Trophoblast cell (in vitro differentiated cells and primary cell): ENCODE results near the gene MAP3K4.

Experiments
- DNase-seq, 2 donors: peaks; one replicate each; pipeline ENCODE4 v3.0.0-alpha.2; 2016
- H2AFZ ChIP-seq: 2 replicates; pipeline ENCODE4 v1.6.1; 2013; ENCODE audit warnings: low read length, moderate library complexity, mild to moderate bottlenecking; ENCODE audit not compliant: insufficient read depth, poor library complexity
- H2AK5ac ChIP-seq: 2 replicates; pipeline ENCODE4 v1.6.1; 2013; ENCODE audit warnings: mild to moderate bottlenecking, low read length
- H2BK120ac ChIP-seq: 2 replicates; pipeline ENCODE4 v1.6.1; 2013; ENCODE audit warnings: low read length, mild to moderate bottlenecking, moderate library complexity; ENCODE audit not compliant: insufficient read depth, poor library complexity
- H2BK12ac ChIP-seq: 2 replicates; pipeline ENCODE4 v1.6.1; 2013; ENCODE audit warnings: mild to moderate bottlenecking, low read length, moderate library complexity
- H2BK5ac ChIP-seq: 2 replicates; pipeline ENCODE4 v1.6.1; 2013; ENCODE audit warnings: low read length, low read depth, moderate library complexity, mild to moderate bottlenecking; ENCODE audit not compliant: poor library complexity
- H3K14ac ChIP-seq: 2 replicates; pipeline ENCODE4 v1.6.1; 2013; ENCODE audit warnings: mild to moderate bottlenecking, low read length
- H3K18ac ChIP-seq: 2 replicates; pipeline ENCODE4 v1.6.1; 2013; ENCODE audit warnings: mild to moderate bottlenecking, low read length
- H3K23ac ChIP-seq: 2 replicates; pipeline ENCODE4 v1.6.1; 2013; ENCODE audit warnings: low read length
- H3K27ac ChIP-seq: 2 replicates; pipeline ENCODE4 v1.5.1; 2013; ENCODE audit warnings: low read depth, mild to moderate bottlenecking, inconsistent platforms, low read length, moderate library complexity
- H3K27me3 ChIP-seq: 2 replicates; pipeline ENCODE4 v1.6.1; 2013; ENCODE audit warnings: inconsistent platforms, mild to moderate bottlenecking, low read length, moderate library complexity; ENCODE audit not compliant: insufficient read depth
- H3K36me3 ChIP-seq, 2 experiments: 1 replicate in 1 of 2; 2 replicates in 1 of 2; pipeline ENCODE4 v1.6.1; 2013; ENCODE audit warnings: low read length in 2 of 2, mild to moderate bottlenecking in 2 of 2, moderate library complexity in 1 of 2; ENCODE audit not compliant: insufficient read depth in 2 of 2, control insufficient read depth in 1 of 2
- H3K4ac ChIP-seq: 2 replicates; pipeline ENCODE4 v1.6.1; 2013; ENCODE audit warnings: low read depth, mild to moderate bottlenecking, low read length, moderate library complexity
- H3K4me1 ChIP-seq, 2 experiments: 1 replicate in 1 of 2; 2 replicates in 1 of 2; pipeline ENCODE4 v1.6.1; 2013; ENCODE audit warnings: low read length in 2 of 2, mild to moderate bottlenecking in 2 of 2, moderate library complexity in 1 of 2; ENCODE audit not compliant: insufficient read depth in 2 of 2, control insufficient read depth in 1 of 2
- H3K4me2 ChIP-seq: 2 replicates; pipeline ENCODE4 v1.6.1; 2013; ENCODE audit warnings: inconsistent platforms, mild to moderate bottlenecking, low read length, moderate library complexity
- H3K4me3 ChIP-seq: 2 replicates; pipeline ENCODE4 v1.5.1; 2013; ENCODE audit warnings: mild to moderate bottlenecking, low read depth, low read length, inconsistent platforms
- H3K79me1 ChIP-seq: one replicate; pipeline ENCODE4 v1.6.1; 2013; ENCODE audit warnings: low read length
- H3K79me2 ChIP-seq: 2 replicates; pipeline ENCODE4 v1.6.1; 2013; ENCODE audit warnings: low read length, mild to moderate bottlenecking; ENCODE audit not compliant: control insufficient read depth, insufficient read depth, poor library complexity
- H3K9ac ChIP-seq: 2 replicates; pipeline ENCODE4 v1.6.1; 2013; ENCODE audit warnings: mild to moderate bottlenecking, low read length
- H3K9me3 ChIP-seq: 2 replicates; pipeline ENCODE4 v1.6.1; 2013; ENCODE audit warnings: low read depth, mild to moderate bottlenecking, control low read depth, inconsistent platforms, low read length; ENCODE audit not compliant: insufficient read depth
- H4K12ac ChIP-seq: 2 replicates; pipeline ENCODE4 v1.6.1; 2013; ENCODE audit warnings: low read depth, mild to moderate bottlenecking, low read length, moderate library complexity
- H4K8ac ChIP-seq: 2 replicates; pipeline ENCODE4 v1.6.1; 2013; ENCODE audit warnings: low read depth, mild to moderate bottlenecking, low read length, moderate library complexity
- H4K91ac ChIP-seq: one replicate; pipeline ENCODE4 v1.6.1; 2013; ENCODE audit warnings: low read depth, mild to moderate bottlenecking, low read length, moderate library complexity
- WGBS: extraction: QIAGEN DNeasy Blood & Tissue Kit; methylation state at CpG from one replicate; pipeline ENCODE4 v1.1.7; 2013; ENCODE audit warnings: missing lambda C conversion rate; ENCODE audit not compliant: insufficient read length, insufficient coverage; ENCODE audit errors: extremely low coverage; 5-methylcytosine and 5-hydroxymethylcytosine counted together

The MAP3K4 gene

DNA sequence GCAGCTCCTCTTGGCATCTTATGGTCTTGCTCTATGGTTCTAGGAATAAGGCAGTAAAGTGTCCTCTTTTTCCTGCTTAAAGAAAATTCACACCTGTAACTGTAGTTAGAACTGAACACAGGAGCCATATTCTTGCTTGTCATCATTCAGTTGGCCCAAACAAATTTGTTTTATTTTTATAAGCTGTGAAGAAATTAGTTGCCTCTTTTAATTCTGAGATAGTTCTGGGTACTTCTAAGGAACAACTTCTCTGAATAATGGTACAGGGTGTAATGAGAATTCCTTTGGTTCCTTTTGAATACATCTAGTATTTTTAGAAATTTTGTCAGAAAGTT is 1.4 kb downstream of the MAP3K4 start:
- Histone ChIP-seq H3K9me3 (no peaks in the 10 kb centered on the region), H2AK5ac (no peak overlapping the region)
- no peak for DNase-seq

DNA sequence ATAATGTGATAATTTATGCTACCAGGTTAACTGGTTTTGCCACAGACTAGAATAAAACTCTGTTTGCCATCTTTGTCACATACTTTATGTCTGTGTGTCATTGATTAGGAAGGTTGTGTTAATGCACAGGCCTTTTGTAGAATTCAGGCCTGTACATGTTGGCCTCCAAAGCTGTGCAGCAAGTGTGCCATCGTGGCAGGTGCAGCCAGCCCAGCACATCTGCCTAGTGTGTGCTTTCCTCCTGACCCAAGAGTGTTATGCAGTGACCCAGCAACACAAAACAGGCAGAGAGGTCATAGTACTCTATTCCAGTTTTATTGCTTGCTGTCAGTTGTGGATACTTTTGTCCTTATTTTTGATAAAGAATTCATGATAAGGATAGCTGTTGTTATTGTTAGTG is 3.7 kb downstream of the MAP3K4 start:
- Histone ChIP-seq H2BK12ac (no peak overlapping the region), H3K4ac (peak overlapping the region; percentile 96), H3K4me1 (no peaks in the 10 kb centered on the region), H2AFZ (no peak overlapping the region), H4K91ac (no peak overlapping the region), H3K79me2 (peaks cover 9% of the 10 kb centered on the region), H3K36me3 (no peaks in the 10 kb centered on the region), H4K12ac (no peak overlapping the region), H2AK5ac (no peak overlapping the region), H4K8ac (no peak overlapping the region), H3K14ac (no peak overlapping the region), H2BK5ac (no peak overlapping the region), H3K4me3 (no peak overlapping the region), H3K4me2 (no peak overlapping the region), H3K9ac (no peak overlapping the region), H3K27ac (no peak overlapping the region), H2BK120ac (no peak overlapping the region), H3K9me3 (no peaks in the 10 kb centered on the region), H3K27me3 (no peaks in the 10 kb centered on the region), H3K18ac (peak overlapping the region; percentile 46), H3K79me1 (peaks cover 13% of the 10 kb centered on the region), H3K23ac (no peak overlapping the region)
- no CpG with 5 or more reads among the region's 1 CpG for WGBS
- no peak for DNase-seq

More for the DNA sequence above, 1.4 kb downstream of the MAP3K4 start:
- H4K8ac ChIP-seq = no peak overlapping the region
- no peak overlapping the region for H2BK120ac ChIP-seq
- H4K12ac ChIP-seq = no peak overlapping the region
- H3K4me1 ChIP-seq = no peaks in the 10 kb centered on the region
- H3K79me1 ChIP-seq = peaks cover 13% of the 10 kb centered on the region
- no peak overlapping the region for H4K91ac ChIP-seq
- H2AFZ ChIP-seq = no peak overlapping the region
- H3K27ac ChIP-seq = no peak overlapping the region
- no peak overlapping the region for H3K4me2 ChIP-seq
- H3K9ac ChIP-seq = no peak overlapping the region
- no peak overlapping the region for H2BK12ac ChIP-seq
- H3K27me3 ChIP-seq = no peaks in the 10 kb centered on the region
- H3K4ac ChIP-seq = no peak overlapping the region
- no peak overlapping the region for H3K4me3 ChIP-seq
- H3K79me2 ChIP-seq = peaks cover 9% of the 10 kb centered on the region
- no peak overlapping the region for H3K23ac ChIP-seq
- no peak overlapping the region for H3K14ac ChIP-seq
- no peak overlapping the region for H3K18ac ChIP-seq
- H3K36me3 ChIP-seq = no peaks in the 10 kb centered on the region
- H2BK5ac ChIP-seq = no peak overlapping the region

DNA sequence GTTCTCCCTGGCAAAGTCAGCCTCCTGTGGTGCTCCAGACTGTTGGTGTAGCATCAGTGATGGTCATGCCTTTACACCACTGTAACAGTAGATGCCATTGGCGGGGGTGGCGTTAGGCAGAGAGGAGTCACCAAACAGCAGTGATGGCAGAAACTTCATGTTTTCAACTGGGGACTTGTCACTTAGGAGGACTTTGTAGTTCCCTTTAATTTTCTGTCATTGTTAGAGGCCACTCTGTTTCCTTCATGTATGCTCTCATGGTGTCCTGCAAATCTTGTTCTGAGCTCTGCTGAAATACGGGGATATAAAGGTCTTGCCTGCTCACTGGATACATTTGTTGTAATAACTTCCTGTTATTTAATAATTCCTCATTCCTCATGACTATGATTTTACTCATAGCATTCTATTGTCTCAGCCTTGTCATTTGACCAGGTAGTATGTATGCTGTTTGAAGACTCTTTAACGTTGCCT is 4.6 kb downstream of the MAP3K4 start:
- Histone ChIP-seq H3K23ac (no peak overlapping the region), H4K91ac (no peak overlapping the region), H3K9ac (no peak overlapping the region), H3K18ac (no peak overlapping the region), H3K4ac (no peak overlapping the region), H2AFZ (no peak overlapping the region), H4K12ac (no peak overlapping the region), H3K4me1 (no peaks in the 10 kb centered on the region), H3K9me3 (no peaks in the 10 kb centered on the region), H3K27me3 (no peaks in the 10 kb centered on the region), H3K79me2 (peaks cover 9% of the 10 kb centered on the region), H3K4me3 (no peak overlapping the region), H2BK5ac (no peak overlapping the region), H3K27ac (no peak overlapping the region), H3K36me3 (no peaks in the 10 kb centered on the region), H3K14ac (no peak overlapping the region), H2BK12ac (no peak overlapping the region), H2BK120ac (no peak overlapping the region), H2AK5ac (no peak overlapping the region), H3K4me2 (no peak overlapping the region), H3K79me1 (peaks cover 11% of the 10 kb centered on the region), H4K8ac (no peak overlapping the region)
- WGBS = no CpG with 5 or more reads among the region's 4 CpGs
- no peak for DNase-seq

DNA sequence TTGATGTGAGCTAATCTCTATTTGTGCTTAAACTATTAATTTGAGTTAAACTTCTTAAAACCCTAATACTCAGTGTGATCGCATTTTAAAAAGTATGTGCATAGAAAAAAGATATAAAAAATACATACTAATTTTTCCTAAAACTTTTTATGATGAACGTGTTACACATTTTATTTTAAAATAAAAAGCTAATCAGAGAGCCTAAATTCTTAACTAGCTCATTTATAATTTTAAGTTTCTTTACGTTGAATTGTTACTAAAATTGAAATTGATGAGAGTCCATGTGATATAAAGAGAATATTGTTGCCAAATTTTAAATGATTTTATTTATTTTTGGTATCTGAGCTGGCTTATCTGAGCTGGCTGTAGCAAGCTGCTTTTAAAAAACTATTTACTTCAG is 6.6 kb downstream of the MAP3K4 start:
- Histone ChIP-seq H3K18ac (no peak overlapping the region), H3K14ac (no peak overlapping the region), H3K4ac (no peak overlapping the region), H3K23ac (no peak overlapping the region), H2BK5ac (no peak overlapping the region), H3K27ac (no peak overlapping the region), H3K79me1 (no peaks in the 10 kb centered on the region), H3K4me3 (no peak overlapping the region), H2AK5ac (no peak overlapping the region), H2BK120ac (no peak overlapping the region), H4K12ac (no peak overlapping the region), H2AFZ (no peak overlapping the region), H4K8ac (no peak overlapping the region), H3K36me3 (no peaks in the 10 kb centered on the region), H3K9me3 (no peaks in the 10 kb centered on the region), H3K9ac (no peak overlapping the region), H4K91ac (no peak overlapping the region), H3K4me1 (no peaks in the 10 kb centered on the region), H3K4me2 (no peak overlapping the region), H2BK12ac (no peak overlapping the region), H3K79me2 (no peaks in the 10 kb centered on the region), H3K27me3 (no peaks in the 10 kb centered on the region)
- no CpG with 5 or more reads among the region's 3 CpGs for WGBS
- DNase-seq = no peak
